Neutrophil (primary cell): Measurements from ENCODE around the gene PRMT9.

Source experiments
- H3K27ac ChIP-seq: fragments of 200-600 bp; sonication (generic); 2 replicates; pipeline ENCODE4 v1.5.1; 2016; ENCODE audit warnings: mild to moderate bottlenecking, moderate library complexity
- H3K27me3 ChIP-seq: fragments of 200-600 bp; sonication (generic); 2 replicates; pipeline ENCODE4 v1.6.0; 2016; ENCODE audit warnings: mild to moderate bottlenecking
- H3K36me3 ChIP-seq: fragments of 200-600 bp; sonication (generic); 2 replicates; pipeline ENCODE4 v1.5.1; 2017
- H3K4me1 ChIP-seq, 2 experiments: fragments of 200-600 bp in 1 of 2; sonication (generic) in 1 of 2; 1 replicate in 1 of 2; 2 replicates in 1 of 2; pipeline versions ENCODE4 v1.5.1 to v1.6.1; 2013 to 2016; ENCODE audit warnings: low read depth in 1 of 2, low read length in 1 of 2, mild to moderate bottlenecking in 1 of 2, moderate library complexity in 1 of 2; ENCODE audit not compliant: control insufficient read depth in 1 of 2, insufficient read depth in 1 of 2
- H3K4me3 ChIP-seq, 2 experiments: fragments of 200-600 bp in 1 of 2; sonication (generic) in 1 of 2; 1 replicate in 1 of 2; 2 replicates in 1 of 2; pipeline ENCODE4 v1.5.1; 2013 to 2016; ENCODE audit warnings: low read depth in 1 of 2, low read length in 1 of 2, mild to moderate bottlenecking in 1 of 2, moderate library complexity in 1 of 2
- H3K9me3 ChIP-seq: fragments of 200-600 bp; sonication (generic); 2 replicates; pipeline ENCODE4 v1.5.1; 2016
- CTCF ChIP-seq: fragments of 200-600 bp; sonication (generic); IDR thresholded peaks from 2 replicates; pipeline ENCODE4 v1.5.1; 2016; ENCODE audit warnings: antibody characterized with exemption

PRMT9 gene

GRCh38 chr4:147589586-147589985, 94.4 kb downstream of the PRMT9 start:
- Histone ChIP-seq H3K4me1 (no peaks in the 10 kb centered on the region), H3K9me3 (no peaks in the 10 kb centered on the region), H3K27me3 (peaks cover 17% of the 10 kb centered on the region), H3K27ac (no peak overlapping the region), H3K4me3 (no peak overlapping the region), H3K36me3 (no peaks in the 10 kb centered on the region)
- TF ChIP-seq CTCF = no peak
